SK-N-SH (cell line): ENCODE results near the gene NPIPB8. TPM values are rescaled to one million over a fixed set of nuclear protein-coding genes. Genes with fewer than 3 reads are reported as not detected.
"Not testable (repeated sequence)": the region's sequence is repeated elsewhere in the genome, so short reads cannot be mapped to it uniquely, and the experiment has no call there.

Source experiments
- CTCF ChIA-PET: fragments of 300-600, 350-600 bp; formaldehyde crosslinking; extraction: SDS; loops from one replicate; lab custom pipeline; 2021; lab: Yijun Ruan, JAX
- POLR2A ChIA-PET: fragments of 350-600 bp; sonication (Branson Sonifier 250); formaldehyde crosslinking; extraction: SDS; loops from one replicate; lab custom pipeline; 2020; ENCODE audit warnings: antibody characterized with exemption, inconsistent platforms; lab: Yijun Ruan, JAX
- DNase-seq: peaks from one replicate; pipeline ENCODE4 v3.0.0; 2012
- H2AFZ ChIP-seq: fragments of 200-600 bp; sonication (generic); 2 replicates; pipeline ENCODE4 v1.8.1; 2016; ENCODE audit warnings: antibody characterized with exemption, mild to moderate bottlenecking, low read depth
- H3F3A ChIP-seq: fragments of 200-600 bp; sonication (generic); replicated peaks from 2 replicates; pipeline ENCODE3; 2016; ENCODE audit warnings: antibody characterized with exemption, mild to moderate bottlenecking; ENCODE audit not compliant: insufficient read depth
- H3K27ac ChIP-seq, 2 experiments: fragments of 200-500 bp in 1 of 2; fragments of 200-600 bp in 1 of 2; sonication (Bioruptor generic) in 1 of 2; sonication (generic), shearing (Covaris generic) in 1 of 2; 2 replicates each; pipeline versions ENCODE4 v1.5.1 to v1.6.1; 2014 to 2016; ENCODE audit warnings: low read depth in 2 of 2, inconsistent platforms in 1 of 2, low read length in 1 of 2, mild to moderate bottlenecking in 1 of 2, mixed read lengths in 1 of 2
- H3K27me3 ChIP-seq: fragments of 200-600 bp; sonication (generic), shearing (Covaris generic); 2 replicates; pipeline ENCODE4 v1.6.1; 2016; ENCODE audit warnings: mixed run types; ENCODE audit not compliant: insufficient read depth
- H3K36me3 ChIP-seq, 2 experiments: fragments of 200-500 bp in 1 of 2; fragments of 200-600 bp in 1 of 2; sonication (Bioruptor generic) in 1 of 2; sonication (generic) in 1 of 2; replicated peaks in 1 of 2; 2 replicates each; pipeline versions ENCODE3 to v1.5.1; 2014 to 2016; ENCODE audit warnings: low read length in 1 of 2, mild to moderate bottlenecking in 1 of 2; ENCODE audit not compliant: insufficient read depth in 2 of 2, control insufficient read depth in 1 of 2
- H3K4me1 ChIP-seq, 2 experiments: fragments of 200-500 bp in 1 of 2; fragments of 200-600 bp in 1 of 2; sonication (Bioruptor generic) in 1 of 2; sonication (generic), shearing (Covaris generic) in 1 of 2; 2 replicates each; pipeline versions ENCODE4 v1.5.1 to v1.6.1; 2014 to 2016; ENCODE audit warnings: low read depth in 1 of 2, low read length in 1 of 2, mixed run types in 1 of 2; ENCODE audit not compliant: insufficient read depth in 2 of 2, control insufficient read depth in 1 of 2
- H3K4me2 ChIP-seq: fragments of 200-600 bp; sonication (generic), shearing (Covaris generic); 2 replicates; pipeline ENCODE4 v1.6.1; 2017; ENCODE audit warnings: mixed run types
- H3K4me3 ChIP-seq, 2 experiments: fragments of 200-500 bp in 1 of 2; fragments of 200-600 bp in 1 of 2; sonication (Bioruptor generic) in 1 of 2; sonication (generic), shearing (Covaris generic) in 1 of 2; 2 replicates each; pipeline versions ENCODE4 v1.5.1 to v1.8.1; 2014 to 2016; ENCODE audit warnings: low read depth in 2 of 2, inconsistent platforms in 1 of 2, low read length in 1 of 2, mild to moderate bottlenecking in 1 of 2, mixed read lengths in 1 of 2, moderate library complexity in 1 of 2
- H3K79me2 ChIP-seq: fragments of 200-600 bp; sonication (generic); 2 replicates; pipeline ENCODE4 v1.8.1; 2017; ENCODE audit warnings: mild to moderate bottlenecking; ENCODE audit not compliant: insufficient read depth
- H3K9ac ChIP-seq: fragments of 200-600 bp; sonication (generic); 2 replicates; pipeline ENCODE4 v1.6.1; 2017; ENCODE audit warnings: mixed run types
- H3K9me2 ChIP-seq: fragments of 200-600 bp; sonication (generic); 2 replicates; pipeline ENCODE4 v1.6.1; 2017; ENCODE audit warnings: mixed run types
- H3K9me3 ChIP-seq: fragments of 200-600 bp; sonication (generic); 2 replicates; pipeline ENCODE4 v1.6.1; 2017; ENCODE audit warnings: mixed run types, mild to moderate bottlenecking, moderate library complexity
- H4K20me1 ChIP-seq: fragments of 200-600 bp; sonication (generic); 2 replicates; pipeline ENCODE4 v1.6.1; 2017; ENCODE audit warnings: mild to moderate bottlenecking, mixed run types; ENCODE audit not compliant: insufficient read depth
- FOXM1 ChIP-seq: IDR thresholded peaks from 2 replicates; pipeline ENCODE4 v1.4.0; 2012; ENCODE audit warnings: low read depth, mild to moderate bottlenecking
- GATA2 ChIP-seq: sonication (generic); formaldehyde crosslinking; IDR thresholded peaks from 2 replicates; pipeline ENCODE4 v1.5.0; 2020; ENCODE audit warnings: mild to moderate bottlenecking, missing genetic modification reagents
- MAX ChIP-seq: IDR thresholded peaks from 2 replicates; pipeline ENCODE4 v1.4.0; 2012; ENCODE audit warnings: low read depth
- MXI1 ChIP-seq: IDR thresholded peaks from 2 replicates; pipeline ENCODE4 v1.6.1; 2012; ENCODE audit warnings: mild to moderate bottlenecking, low read depth, low read length, improper control_type of control experiment
- NFIC ChIP-seq: IDR thresholded peaks from 2 replicates; pipeline ENCODE4 v1.4.0; 2012; ENCODE audit warnings: borderline replicate concordance
- PBX3 ChIP-seq: IDR thresholded peaks from 2 replicates; pipeline ENCODE4; 2012
- REST ChIP-seq: IDR thresholded peaks from 2 replicates; pipeline ENCODE4 v1.6.1; 2012; ENCODE audit warnings: mild to moderate bottlenecking, low read depth, low read length, moderate library complexity
- SIN3A ChIP-seq: IDR thresholded peaks from 2 replicates; pipeline ENCODE4 v1.6.1; 2012; ENCODE audit warnings: low read depth, mild to moderate bottlenecking, low read length, moderate library complexity, borderline replicate concordance
- WGBS: methylation state at CpG from one replicate; pipeline ENCODE4 v1.1.6; 2017; ENCODE audit warnings: low lambda C conversion rate; 5-methylcytosine and 5-hydroxymethylcytosine counted together
- polyA plus RNA-seq, 3 experiments: library from polyadenylated mRNA; depleted of rRNA; stranded (reverse); fragments of >200 nt; gene quantifications; 2 replicates each; pipeline ENCODE4 v1.2.3, GENCODE V29; 2012
- TF ChIP-seq, protein P1 (sequence below): IDR thresholded peaks from 2 replicates; pipeline ENCODE4 v1.4.0; 2012; ENCODE audit warnings: low read depth, borderline replicate concordance

Gene NPIPB8
- 0.24 TPM in 1 of 2 replicates, not detected in the other for polyA plus RNA-seq (2012; rRNA removed)
- polyA plus RNA-seq (2012; cell fraction: cytosol; rRNA removed), result 0.03 TPM in 1 of 2 replicates, not detected in the other
- polyA plus RNA-seq (2012; cell fraction: nucleus; rRNA removed), result 0.34 and 0.50 TPM in 2 replicates

DNA sequence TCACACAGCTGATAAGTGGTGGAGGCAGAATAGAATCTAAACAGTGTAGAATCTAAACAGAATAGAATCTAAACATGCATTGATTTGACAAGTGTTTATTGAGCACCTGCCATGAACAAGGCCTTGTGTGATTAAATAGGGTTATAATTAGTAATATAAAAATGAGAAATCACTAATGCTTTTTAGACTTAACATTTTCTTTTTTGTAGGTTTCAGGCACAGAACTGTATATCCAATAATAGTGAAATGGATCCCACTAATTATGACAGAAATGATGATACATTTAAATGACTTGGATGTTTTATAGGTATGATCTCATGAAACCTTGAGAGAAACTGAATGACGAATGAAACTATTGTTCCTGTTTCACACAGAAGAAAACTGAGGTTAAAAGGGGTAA lies at the start of gene NPIPB8:
Gene NPIPB8 (plus strand): TSS at position 301 of the 400 bp plus-strand sequence. CDS start 296 bp downstream, outside the sequence.
- H3K36me3 ChIP-seq, H3K4me3 ChIP-seq, H3K9me3 ChIP-seq, DNase-seq, H3K4me2 ChIP-seq, H3K9ac ChIP-seq, H2AFZ ChIP-seq, H3K9me2 ChIP-seq, H3K79me2 ChIP-seq, H3K27ac ChIP-seq, POLR2A ChIA-PET, CTCF ChIA-PET, H4K20me1 ChIP-seq, H3F3A ChIP-seq, H3K27me3 ChIP-seq, H3K4me1 ChIP-seq: not testable (repeated sequence)
- WGBS, result no CpG with 5 or more reads among the region's 1 CpG

DNA sequence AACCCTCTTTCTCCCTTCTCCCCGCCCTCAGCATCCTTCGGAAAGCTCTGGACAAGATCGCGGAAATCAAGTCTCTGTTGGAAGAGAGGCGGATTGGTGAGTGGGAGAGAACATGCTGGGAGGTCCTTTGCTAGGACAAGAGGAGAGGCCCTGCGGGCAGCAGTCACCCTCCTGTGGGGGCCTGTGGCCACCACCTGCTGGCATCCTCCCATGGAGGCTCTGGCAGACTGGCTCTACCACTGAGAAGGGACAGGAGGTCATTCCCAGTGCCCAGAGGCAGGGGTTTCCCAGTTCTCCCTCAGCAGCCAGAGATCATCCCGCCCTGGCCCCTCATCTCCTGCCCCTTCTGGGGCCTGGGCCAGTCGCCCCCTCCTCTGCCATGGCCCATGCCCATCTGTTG lies 48.8 kb upstream of the NPIPB8 start:
- WGBS, result 87% methylated on average over 6 of the region's 8 CpGs
- no peaks in the 10 kb centered on the region for H3K9me3 ChIP-seq
- no peaks in the 10 kb centered on the region for H3K27me3 ChIP-seq
- H3K4me3 ChIP-seq, result no peak overlapping the region
- no peaks in the 10 kb centered on the region for H4K20me1 ChIP-seq
- H3K4me1 ChIP-seq, result no peaks in the 10 kb centered on the region
- no peaks in the 10 kb centered on the region for H3K9me2 ChIP-seq
- peaks cover 0 to 8% of the 10 kb centered on the region in 2 experiments for H3K36me3 ChIP-seq
- H2AFZ ChIP-seq, result no peak overlapping the region
- no peak for TF ChIP-seq FOXM1
- no peak for TF ChIP-seq SIN3A
- TF ChIP-seq MXI1, result no peak
- no peak for TF ChIP-seq REST
- no peak for TF ChIP-seq GATA2
- TF ChIP-seq NFIC, result no peak
- TF ChIP-seq, protein P1, sequence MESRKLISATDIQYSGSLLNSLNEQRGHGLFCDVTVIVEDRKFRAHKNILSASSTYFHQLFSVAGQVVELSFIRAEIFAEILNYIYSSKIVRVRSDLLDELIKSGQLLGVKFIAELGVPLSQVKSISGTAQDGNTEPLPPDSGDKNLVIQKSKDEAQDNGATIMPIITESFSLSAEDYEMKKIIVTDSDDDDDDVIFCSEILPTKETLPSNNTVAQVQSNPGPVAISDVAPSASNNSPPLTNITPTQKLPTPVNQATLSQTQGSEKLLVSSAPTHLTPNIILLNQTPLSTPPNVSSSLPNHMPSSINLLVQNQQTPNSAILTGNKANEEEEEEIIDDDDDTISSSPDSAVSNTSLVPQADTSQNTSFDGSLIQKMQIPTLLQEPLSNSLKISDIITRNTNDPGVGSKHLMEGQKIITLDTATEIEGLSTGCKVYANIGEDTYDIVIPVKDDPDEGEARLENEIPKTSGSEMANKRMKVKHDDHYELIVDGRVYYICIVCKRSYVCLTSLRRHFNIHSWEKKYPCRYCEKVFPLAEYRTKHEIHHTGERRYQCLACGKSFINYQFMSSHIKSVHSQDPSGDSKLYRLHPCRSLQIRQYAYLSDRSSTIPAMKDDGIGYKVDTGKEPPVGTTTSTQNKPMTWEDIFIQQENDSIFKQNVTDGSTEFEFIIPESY, result no peak
- no peak for TF ChIP-seq MAX
- no peak for TF ChIP-seq PBX3
- TF ChIP-seq, all 33 proteins: peak for 0
- Histone ChIP-seq H3K9ac (no peak overlapping the region), H3K27ac (no peak overlapping the region), H3K4me2 (no peak overlapping the region), H3F3A (no peaks in the 10 kb centered on the region), H3K79me2 (no peaks in the 10 kb centered on the region)
- ChIA-PET POLR2A (no interaction called here), CTCF (no interaction called here)
- DNase-seq, result no peak
